IMR-90 (cell line): ENCODE results near the gene LSM12. TPM values are rescaled to one million over a fixed set of nuclear protein-coding genes. Genes with fewer than 3 reads are reported as not detected.

Source experiments
- ATAC-seq: fragments of 200-7000 bp; cut with Tn5 transposase; 2 replicates; pipeline ENCODE4 v1.9.1; 2020; ENCODE audit warnings: low read depth, mild to moderate bottlenecking, moderate library complexity
- BruUV-seq: library from RNA; stranded (reverse); fragments of 400-500 nt; replicated peaks from 2 replicates; lab custom pipeline; 2021; lab: Mats Ljungman, UMichigan
- CTCF ChIA-PET: fragments of 300-600 bp; formaldehyde crosslinking; extraction: SDS; loops from one replicate; lab custom pipeline; 2021; ENCODE audit warnings: antibody characterized with exemption; lab: Yijun Ruan, JAX
- POLR2A ChIA-PET: fragments of 300-600 bp; sonication (Branson Sonifier 250); formaldehyde crosslinking; loops from one replicate; lab custom pipeline; 2022; ENCODE audit warnings: antibody characterized with exemption; ENCODE audit not compliant: unreplicated experiment; lab: Charles Lee
- DNase-seq: peaks from one replicate; pipeline ENCODE4 v3.0.0; 2013
- H2AFZ ChIP-seq: replicated peaks from 2 replicates; pipeline ENCODE3; 2013; ENCODE audit warnings: low read length, mild to moderate bottlenecking; ENCODE audit not compliant: poor library complexity
- H2AK5ac ChIP-seq: 2 replicates; pipeline ENCODE4 v1.6.1; 2013; ENCODE audit warnings: low read depth, low read length, inconsistent platforms
- H2AK9ac ChIP-seq: replicated peaks from 2 replicates; pipeline ENCODE3; 2013; ENCODE audit warnings: mild to moderate bottlenecking, low read depth, low read length, moderate library complexity; ENCODE audit not compliant: poor library complexity
- H2BK120ac ChIP-seq: 2 replicates; pipeline ENCODE4 v1.6.1; 2013; ENCODE audit warnings: low read depth, low read length, inconsistent platforms
- H2BK15ac ChIP-seq: 3 replicates; pipeline ENCODE4 v1.6.1; 2013; ENCODE audit warnings: low read depth, low read length, inconsistent platforms
- H2BK20ac ChIP-seq: 2 replicates; pipeline ENCODE4 v1.6.1; 2013; ENCODE audit warnings: low read depth, mild to moderate bottlenecking, inconsistent platforms, low read length, moderate library complexity
- H2BK5ac ChIP-seq: 2 replicates; pipeline ENCODE4 v1.6.1; 2013; ENCODE audit warnings: mild to moderate bottlenecking, low read depth, low read length, inconsistent platforms; ENCODE audit not compliant: poor library complexity, severe bottlenecking
- H3K14ac ChIP-seq: replicated peaks from 2 replicates; pipeline ENCODE4 v1.6.1; 2013; ENCODE audit warnings: low read depth, low read length, inconsistent platforms
- H3K18ac ChIP-seq: 2 replicates; pipeline ENCODE4 v1.6.1; 2013; ENCODE audit warnings: low read depth, low read length, control low read depth
- H3K23ac ChIP-seq: 2 replicates; pipeline ENCODE4 v1.6.1; 2013; ENCODE audit warnings: low read depth, low read length, inconsistent platforms
- H3K27ac ChIP-seq: 2 replicates; pipeline ENCODE4 v1.5.1; 2013; ENCODE audit warnings: mild to moderate bottlenecking, control low read depth, low read length; ENCODE audit not compliant: insufficient read depth
- H3K27me3 ChIP-seq: 2 replicates; pipeline ENCODE4 v1.6.1; 2013; ENCODE audit warnings: low read length; ENCODE audit not compliant: control insufficient read depth, insufficient read depth
- H3K36me3 ChIP-seq: 2 replicates; pipeline ENCODE4 v1.6.1; 2013; ENCODE audit warnings: low read length, mixed read lengths; ENCODE audit not compliant: control insufficient read depth, insufficient read depth
- H3K4ac ChIP-seq: 2 replicates; pipeline ENCODE4 v1.6.1; 2013; ENCODE audit warnings: low read depth, low read length, inconsistent platforms
- H3K4me1 ChIP-seq: 2 replicates; pipeline ENCODE4 v1.6.1; 2013; ENCODE audit warnings: low read length, mixed read lengths; ENCODE audit not compliant: control insufficient read depth, insufficient read depth
- H3K4me2 ChIP-seq: 2 replicates; pipeline ENCODE4 v1.6.1; 2013; ENCODE audit warnings: low read depth, mild to moderate bottlenecking, control low read depth, low read length, moderate library complexity
- H3K4me3 ChIP-seq: 2 replicates; pipeline ENCODE4 v1.5.1; 2013; ENCODE audit warnings: low read depth, mild to moderate bottlenecking, control low read depth, low read length, moderate library complexity; ENCODE audit not compliant: insufficient read depth
- H3K56ac ChIP-seq: 2 replicates; pipeline ENCODE4 v1.6.1; 2013; ENCODE audit warnings: low read length, inconsistent platforms; ENCODE audit not compliant: insufficient read depth; ENCODE audit errors: extremely low read depth
- H3K79me1 ChIP-seq, 2 experiments: 2 replicates each; pipeline ENCODE4 v1.6.1; 2013; ENCODE audit warnings: low read length in 2 of 2, inconsistent platforms in 1 of 2, low read depth in 1 of 2
- H3K9ac ChIP-seq: 2 replicates; pipeline ENCODE4 v1.6.1; 2013; ENCODE audit warnings: low read depth, low read length, control low read depth
- H3K9me1 ChIP-seq: 2 replicates; pipeline ENCODE4 v1.6.1; 2013; ENCODE audit warnings: low read length, inconsistent platforms; ENCODE audit not compliant: insufficient read depth
- H3K9me3 ChIP-seq: 2 replicates; pipeline ENCODE4 v1.6.1; 2013; ENCODE audit warnings: low read length; ENCODE audit not compliant: control insufficient read depth, insufficient read depth
- H4K20me1 ChIP-seq: 2 replicates; pipeline ENCODE4 v1.6.1; 2013; ENCODE audit warnings: low read length, inconsistent platforms; ENCODE audit not compliant: insufficient read depth
- H4K5ac ChIP-seq: 2 replicates; pipeline ENCODE4 v1.6.1; 2013; ENCODE audit warnings: mild to moderate bottlenecking, low read depth, low read length, control low read depth
- H4K8ac ChIP-seq, 2 experiments: 2 replicates each; pipeline ENCODE4 v1.6.1; 2013; ENCODE audit warnings: low read depth in 2 of 2, low read length in 2 of 2, control low read depth in 1 of 2, inconsistent platforms in 1 of 2
- H4K91ac ChIP-seq: 2 replicates; pipeline ENCODE4 v1.6.1; 2013; ENCODE audit warnings: low read depth, low read length, inconsistent platforms; ENCODE audit not compliant: insufficient read depth
- BHLHE40 ChIP-seq: fragments of 150-350 bp; IDR thresholded peaks from 2 replicates; pipeline ENCODE4 v1.6.1; 2016; ENCODE audit warnings: mild to moderate bottlenecking, low read depth, low read length
- CEBPB ChIP-seq: IDR thresholded peaks from 2 replicates; pipeline ENCODE4 v1.6.1; 2012; ENCODE audit warnings: low read depth, low read length, improper control_type of control experiment
- MAZ ChIP-seq: IDR thresholded peaks from 2 replicates; pipeline ENCODE4 v1.6.1; 2012; ENCODE audit warnings: low read depth, mild to moderate bottlenecking, low read length, improper control_type of control experiment, moderate library complexity, borderline replicate concordance
- NFE2L2 ChIP-seq: fragments of 150-350 bp; IDR thresholded peaks from 2 replicates; pipeline ENCODE4 v1.6.1; 2016; ENCODE audit warnings: low read depth, mild to moderate bottlenecking, low read length
- WGBS, 2 experiments: methylation state at CpG; one replicate each; pipeline versions ENCODE4 v1.1.5 to v1.1.7; 2013; ENCODE audit warnings: missing lambda C conversion rate in 2 of 2; ENCODE audit not compliant: insufficient read length in 1 of 2; ENCODE audit errors: extremely low coverage in 2 of 2; 5-methylcytosine and 5-hydroxymethylcytosine counted together
- dilution Hi-C: fragments of 300-500 bp; cut with HindIII; formaldehyde crosslinking; loops from one replicate; pipeline ENCODE4 v1.14.3; 2018; ENCODE audit warnings: low sequenced_read_pairs; ENCODE audit not compliant: unreplicated experiment
- in situ Hi-C: fragments of 300-500 bp; cut with MboI; formaldehyde crosslinking; loops from 3 replicates; pipeline ENCODE4 v1.14.3; 2019; ENCODE audit warnings: low sequenced_read_pairs, inconsistent platforms, mixed read lengths
- intact Hi-C: fragments of 100-400 bp; cut with micrococcal nuclease; formaldehyde crosslinking; loops from 2 replicates; pipeline ENCODE4 v1.10.0; 2022
- polyA plus RNA-seq, 3 experiments: library from polyadenylated mRNA; depleted of rRNA; stranded (reverse); fragments of >200 nt; gene quantifications; 2 replicates each; pipeline ENCODE4 v1.2.3, GENCODE V29; 2012; ENCODE audit warnings: low replicate concordance in 1 of 3
- total RNA-seq: library from RNA; depleted of rRNA; stranded (reverse); fragments of >200 nt; gene quantifications from 2 replicates; pipeline ENCODE4 v1.2.3, GENCODE V29; 2012
- TF ChIP-seq, protein P1 (sequence below): conservative IDR thresholded peaks from 2 replicates; pipeline ENCODE4 v1.5.1; 2012; ENCODE audit warnings: mild to moderate bottlenecking, low read depth, low read length, improper control_type of control experiment

The LSM12 gene
- total and polyA plus RNA-seq, 2 of the 4 experiments (the other 2 are of a cell fraction) = 38.0 to 41.0 TPM

DNA sequence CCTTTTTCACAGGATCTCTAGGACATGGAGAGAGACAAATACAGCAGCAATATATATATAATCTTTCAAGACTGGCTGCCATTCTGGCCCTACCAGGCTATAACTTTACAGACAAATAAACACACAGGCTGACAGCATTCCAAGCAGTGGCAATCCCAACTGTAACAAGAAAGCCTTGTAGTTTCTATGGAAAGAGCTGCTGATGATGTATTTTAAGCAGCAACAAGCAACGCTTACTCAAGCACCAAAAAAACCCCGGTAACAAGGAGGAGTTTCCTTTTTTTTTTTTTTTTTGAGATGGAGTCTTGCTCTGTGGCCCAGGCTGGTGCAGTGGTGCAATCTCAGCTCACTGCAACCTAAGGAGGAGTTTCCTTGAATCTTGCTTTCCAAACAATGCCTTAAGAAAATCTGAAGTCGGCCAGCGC, 23.2 kb downstream of the LSM12 start:
- no peaks in the 10 kb centered on the region for H3K9me1 ChIP-seq
- H3K4me2 ChIP-seq = no peak overlapping the region; the same call in 1 of the 2 replicates
- no peak overlapping the region for H3K56ac ChIP-seq
- H2BK120ac ChIP-seq = no peak overlapping the region
- H3K27me3 ChIP-seq = no peaks in the 10 kb centered on the region
- peak overlapping the region; percentile 57; the same call in 1 of the 2 replicates for H3K27ac ChIP-seq
- ATAC-seq (peak; percentile 62), DNase-seq (peak; percentile 63)
- no peaks in the 10 kb centered on the region for H3K9me3 ChIP-seq
- CTCF ChIA-PET = interaction anchor here (0.7 to 1.5 kb wide), 2 partner anchors 72 to 125 kb away, joined by 4 to 10 read pairs; no protein-coding TSS in a partner anchor
- no peak overlapping the region for H2AFZ ChIP-seq
- no peak overlapping the region for H4K5ac ChIP-seq
- H3K4ac ChIP-seq = no peak overlapping the region
- no peak overlapping the region; the same call in 1 of the 2 replicates for H3K9ac ChIP-seq
- H2BK15ac ChIP-seq = no peak overlapping the region
- in situ Hi-C loops (no loop called here), dilution Hi-C loops (no loop called here), intact Hi-C loops (loop anchor here (10.0 kb wide), 1 partner anchor 122 kb away; no protein-coding TSS in a partner anchor)
- H3K23ac ChIP-seq = no peak overlapping the region; the same call in 1 of the 2 replicates
- H2AK5ac ChIP-seq = no peak overlapping the region
- H4K91ac ChIP-seq = no peak overlapping the region
- no peak for TF ChIP-seq BHLHE40
- no peak for TF ChIP-seq MAZ
- TF ChIP-seq, protein P1, sequence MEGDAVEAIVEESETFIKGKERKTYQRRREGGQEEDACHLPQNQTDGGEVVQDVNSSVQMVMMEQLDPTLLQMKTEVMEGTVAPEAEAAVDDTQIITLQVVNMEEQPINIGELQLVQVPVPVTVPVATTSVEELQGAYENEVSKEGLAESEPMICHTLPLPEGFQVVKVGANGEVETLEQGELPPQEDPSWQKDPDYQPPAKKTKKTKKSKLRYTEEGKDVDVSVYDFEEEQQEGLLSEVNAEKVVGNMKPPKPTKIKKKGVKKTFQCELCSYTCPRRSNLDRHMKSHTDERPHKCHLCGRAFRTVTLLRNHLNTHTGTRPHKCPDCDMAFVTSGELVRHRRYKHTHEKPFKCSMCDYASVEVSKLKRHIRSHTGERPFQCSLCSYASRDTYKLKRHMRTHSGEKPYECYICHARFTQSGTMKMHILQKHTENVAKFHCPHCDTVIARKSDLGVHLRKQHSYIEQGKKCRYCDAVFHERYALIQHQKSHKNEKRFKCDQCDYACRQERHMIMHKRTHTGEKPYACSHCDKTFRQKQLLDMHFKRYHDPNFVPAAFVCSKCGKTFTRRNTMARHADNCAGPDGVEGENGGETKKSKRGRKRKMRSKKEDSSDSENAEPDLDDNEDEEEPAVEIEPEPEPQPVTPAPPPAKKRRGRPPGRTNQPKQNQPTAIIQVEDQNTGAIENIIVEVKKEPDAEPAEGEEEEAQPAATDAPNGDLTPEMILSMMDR = no peak
- no peak for TF ChIP-seq NFE2L2
- peak; percentile 76 for TF ChIP-seq CEBPB
- no CpG with 5 or more reads among the region's 4 CpGs for WGBS, 2 experiments
- no peak overlapping the region for H2BK20ac ChIP-seq
- BruUV-seq = no TSS peak
- H4K8ac ChIP-seq = peak overlapping the region in 1 of 2 experiments; percentile 3; a peak in 1 of 4 replicates
- no peak overlapping the region for H3K4me3 ChIP-seq
- H3K18ac ChIP-seq = no peak overlapping the region
- peaks cover 15 to 70% of the 10 kb centered on the region in 2 experiments for H3K79me1 ChIP-seq
- POLR2A ChIA-PET = interaction anchor here (0.6 kb wide), 1 partner anchor 35 kb away, joined by 3 read pairs; no protein-coding TSS in a partner anchor
- H3K36me3 ChIP-seq = peaks cover 16% of the 10 kb centered on the region
- H4K20me1 ChIP-seq = peaks cover 69% of the 10 kb centered on the region
- no peak overlapping the region for H3K14ac ChIP-seq
- no peak overlapping the region for H2AK9ac ChIP-seq
- H2BK5ac ChIP-seq = no peak overlapping the region
- H3K4me1 ChIP-seq = peaks cover 12% of the 10 kb centered on the region
